NCI-H2171 (cell line): Measurements from ENCODE around the gene OSBPL5.
A peak's percentile ranks its signal among the peaks of the same experiment; 100 is the strongest.
"Not testable (repeated sequence)": the region's sequence is repeated elsewhere in the genome, so short reads cannot be mapped to it uniquely, and the experiment has no call there.

Experiments used
- DNase-seq: peaks from one replicate; lab custom pipeline; 2025; lab: John Stamatoyannopoulos, UW

Gene OSBPL5

DNA sequence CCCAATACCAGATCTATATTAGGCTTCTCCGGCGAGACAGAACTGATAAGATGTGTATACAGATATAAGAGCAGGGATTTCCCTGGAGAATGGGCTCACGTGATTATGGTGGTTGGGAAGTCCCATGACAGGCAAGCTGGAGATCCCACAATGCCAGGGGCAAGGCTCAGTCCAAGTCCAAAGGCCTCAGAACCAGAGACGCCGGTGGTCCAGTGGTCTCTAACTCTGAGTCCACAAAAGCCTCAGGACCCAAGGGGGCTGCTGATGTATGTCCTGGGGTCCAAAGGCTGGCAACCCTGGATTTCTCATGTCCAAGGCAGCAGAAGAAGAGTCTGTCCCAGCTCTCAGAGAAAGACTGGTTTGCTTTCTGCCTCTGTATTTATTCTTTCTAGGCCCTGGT is 15.8 kb upstream of the OSBPL5 start:
- DNase-seq, result no peak

DNA sequence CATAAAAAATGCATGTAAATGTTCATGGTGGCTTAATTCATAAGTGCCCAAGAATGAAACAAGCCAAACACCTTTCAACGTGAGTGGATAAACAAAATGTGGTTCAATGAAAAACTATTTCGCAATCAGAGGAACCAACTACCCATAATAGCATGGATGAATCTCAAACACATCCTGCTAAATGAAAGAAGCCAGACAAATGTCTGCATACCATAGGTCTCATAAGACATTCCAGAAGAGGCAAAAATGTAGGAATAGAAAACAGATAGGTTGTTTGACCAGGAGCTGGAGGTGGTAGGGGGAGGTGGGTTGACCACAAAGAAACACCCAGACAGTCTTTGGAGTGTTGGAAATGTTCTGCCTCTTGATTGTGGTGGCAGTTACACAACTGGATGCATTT is 13.2 kb upstream of the OSBPL5 start:
- no peak for DNase-seq

DNA sequence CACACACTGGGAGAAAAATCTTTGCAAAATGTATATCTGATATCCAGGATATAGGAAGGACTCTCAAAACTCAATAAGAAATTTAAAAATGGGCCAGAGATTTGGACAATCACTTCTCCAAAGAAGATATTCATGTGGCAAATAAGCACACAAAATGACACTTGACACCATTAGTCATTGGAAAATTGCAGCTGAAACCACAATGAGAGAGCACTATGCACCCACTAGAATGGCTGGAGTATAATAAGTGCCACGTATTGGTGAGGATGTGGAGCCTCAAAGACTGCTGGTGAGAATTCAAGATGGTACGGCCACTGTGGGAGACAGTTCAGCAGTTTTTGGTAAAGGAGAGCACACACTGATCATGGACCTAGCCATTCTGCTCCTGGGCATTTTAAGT is 12.8 kb upstream of the OSBPL5 start:
- DNase-seq, result no peak

DNA sequence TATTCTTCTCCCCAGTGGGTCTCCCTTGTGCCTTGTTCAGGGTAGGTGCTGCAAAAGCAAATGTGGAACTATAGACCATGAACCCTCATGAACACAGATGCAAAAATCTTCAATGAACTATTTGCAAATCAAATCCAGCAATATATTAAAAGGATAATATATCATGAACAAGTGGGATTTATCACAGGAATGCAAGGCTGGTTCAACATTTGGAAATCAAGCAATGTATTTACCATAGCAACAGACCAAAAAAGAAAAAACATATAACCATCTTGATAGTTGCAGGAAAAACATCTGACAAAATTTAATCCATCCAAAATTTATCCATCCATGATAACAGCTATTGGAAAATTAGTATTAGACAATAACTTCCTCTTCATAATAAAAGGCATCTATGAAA is 11.4 kb upstream of the OSBPL5 start:
- no peak for DNase-seq

DNA sequence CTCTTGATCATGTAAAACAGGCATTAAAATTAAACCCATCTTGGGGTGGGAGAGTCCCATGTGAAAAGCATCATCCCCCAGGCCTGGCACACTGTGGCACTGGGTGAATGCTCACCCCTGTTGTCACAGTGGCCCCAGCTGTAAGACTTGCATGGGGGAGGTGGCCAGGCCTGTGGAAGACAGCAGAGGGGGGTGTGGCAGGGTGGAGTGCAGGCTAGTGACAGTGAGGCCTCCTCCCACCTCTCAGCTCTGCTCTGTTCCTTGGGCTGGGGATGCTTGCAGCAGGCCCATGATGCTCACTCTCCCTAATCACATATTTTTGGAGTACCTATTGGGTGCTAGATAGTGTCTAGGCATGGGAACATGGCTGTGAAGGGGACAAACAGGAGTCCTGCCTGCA is 10.1 kb upstream of the OSBPL5 start:
- DNase-seq, result no peak

DNA sequence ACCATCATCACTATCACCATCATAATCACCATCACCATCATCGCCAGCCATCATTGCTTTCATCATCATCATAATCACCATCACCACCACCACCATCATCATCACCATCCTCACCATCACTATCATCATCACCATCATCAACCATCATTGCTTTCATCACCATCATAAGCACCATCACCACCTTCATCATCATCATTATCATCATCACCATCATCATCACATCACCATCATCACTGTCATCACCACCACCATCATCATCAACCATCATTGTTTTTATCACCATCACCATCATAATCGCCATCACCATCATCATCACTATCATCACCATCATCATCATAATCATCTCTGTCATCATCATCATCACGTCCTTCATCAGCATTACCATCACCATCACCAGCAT is 9.3 kb upstream of the OSBPL5 start:
- DNase-seq, result no peak

DNA sequence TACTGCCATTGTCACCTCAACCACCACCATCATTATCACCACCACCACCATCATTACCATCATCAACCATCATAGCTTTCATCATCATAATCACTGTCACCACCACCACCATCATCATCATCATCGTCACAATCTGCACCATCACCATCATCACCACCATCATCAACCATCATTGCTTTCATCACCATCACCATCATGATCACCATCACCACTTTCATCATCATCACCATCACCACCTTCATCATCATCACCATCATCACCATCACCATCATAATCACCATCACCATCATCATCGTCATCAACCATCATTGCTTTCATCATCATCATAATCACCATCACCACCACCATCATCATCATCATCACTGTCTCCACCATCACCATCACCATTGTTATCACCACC is 8.7 kb upstream of the OSBPL5 start:
- no peak for DNase-seq

DNA sequence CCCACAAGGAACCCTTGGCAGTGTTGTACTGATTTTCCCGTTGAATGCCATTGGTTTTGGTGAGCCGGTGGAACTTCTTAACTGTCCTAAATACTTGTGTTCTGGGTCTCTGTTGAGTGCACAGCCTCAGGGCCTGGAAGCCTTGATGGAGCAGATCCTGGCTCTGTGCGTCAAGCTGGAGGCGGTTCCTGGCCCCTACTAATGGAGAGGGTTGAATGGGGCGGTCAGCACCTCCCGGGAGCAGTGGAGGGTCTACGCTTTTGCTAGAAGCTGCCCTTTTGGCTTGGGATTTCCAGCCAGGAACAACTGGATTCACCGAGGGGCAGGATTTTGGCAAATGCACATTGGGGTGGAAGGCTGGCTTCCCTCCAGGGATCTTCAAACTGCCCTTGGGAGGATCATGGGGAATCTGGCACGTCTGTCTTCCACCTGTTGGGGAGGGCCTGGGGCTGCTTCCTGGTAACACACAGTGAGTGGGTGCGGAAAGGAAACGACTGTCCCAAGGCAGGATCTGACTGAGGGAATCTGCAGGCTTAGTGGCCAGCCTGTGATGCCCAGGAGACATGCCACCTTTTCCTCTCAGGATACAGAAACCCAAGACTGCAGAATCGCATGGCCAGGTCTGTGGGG is 6.9 kb upstream of the OSBPL5 start:
- no peak for DNase-seq

DNA sequence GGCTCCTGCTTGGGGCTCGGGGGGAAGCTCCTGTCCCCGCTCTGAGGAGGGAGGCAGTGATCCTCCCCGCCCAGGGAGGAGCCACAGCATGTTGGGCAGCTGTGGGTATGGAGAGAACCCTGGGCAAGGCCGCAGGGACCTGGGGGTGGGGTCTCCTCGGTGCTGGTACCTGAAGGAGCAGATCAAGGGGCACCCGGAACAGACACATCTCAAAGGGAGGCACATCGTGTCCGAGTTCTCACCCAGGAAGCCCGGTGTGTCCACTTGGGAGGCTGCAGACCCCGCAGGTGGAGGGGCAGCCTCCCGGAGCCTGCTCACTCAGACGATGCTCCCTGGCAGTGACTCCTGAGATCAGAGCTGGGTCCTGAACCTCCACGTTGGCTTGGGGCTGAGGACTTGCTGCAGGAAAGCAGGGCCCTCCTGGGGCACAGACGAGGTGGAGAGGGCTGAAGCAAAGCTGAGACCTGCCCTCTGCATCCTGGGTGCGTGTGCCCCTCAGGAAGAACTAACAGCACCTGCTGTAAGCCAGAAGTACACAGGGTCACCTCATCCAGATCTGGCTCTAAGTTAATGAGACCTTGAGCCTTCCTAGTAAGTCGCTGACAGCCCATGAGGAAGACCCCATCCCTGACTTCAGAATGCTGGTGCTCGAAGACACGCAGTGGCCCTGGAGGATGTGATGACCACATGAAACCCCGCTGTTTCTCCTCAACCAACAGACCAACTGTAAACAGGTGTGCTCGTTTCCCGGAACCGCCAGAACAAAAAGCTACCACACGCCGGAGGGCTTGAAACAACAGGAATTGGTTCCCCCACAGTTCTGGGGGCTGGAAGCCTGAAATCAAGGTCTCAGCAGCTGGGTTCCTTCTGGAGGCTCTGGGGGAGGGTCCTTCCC is 5.9 kb upstream of the OSBPL5 start:
- no peak for DNase-seq

DNA sequence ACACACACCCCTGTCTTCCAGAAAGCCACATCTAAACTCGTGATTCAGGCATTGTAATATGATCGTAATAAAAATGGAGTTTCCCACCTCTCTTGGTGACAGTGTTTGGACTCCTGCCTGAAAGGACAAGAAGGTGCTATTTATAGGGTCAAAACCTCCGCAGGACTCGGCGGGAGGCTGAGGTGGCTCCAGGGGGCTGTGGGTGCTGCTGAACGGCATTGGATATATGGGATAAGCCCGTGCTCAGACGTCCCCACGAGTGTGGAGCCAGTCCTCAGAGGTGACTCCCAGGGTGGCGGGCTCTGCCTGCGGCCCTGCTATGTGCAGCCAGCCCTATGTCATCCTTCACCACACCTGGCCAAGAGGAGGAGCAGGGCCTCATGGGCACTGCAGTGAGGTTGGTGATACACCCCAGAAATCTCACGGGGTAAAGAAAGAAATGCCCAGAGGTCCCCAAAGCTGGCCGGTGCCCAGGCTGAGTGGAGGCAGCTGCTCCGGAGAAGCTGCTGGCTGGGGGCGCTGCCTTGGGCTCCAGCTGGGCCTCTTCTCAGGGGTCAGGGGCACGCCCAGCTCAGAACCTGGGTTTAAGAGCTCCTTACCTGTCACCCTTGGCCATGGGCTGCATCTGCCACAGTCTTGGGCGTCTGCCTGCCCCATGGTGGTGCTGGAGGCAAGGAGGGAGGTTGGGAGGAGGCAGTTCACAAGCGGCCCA is 5.1 kb upstream of the OSBPL5 start:
- no peak for DNase-seq

DNA sequence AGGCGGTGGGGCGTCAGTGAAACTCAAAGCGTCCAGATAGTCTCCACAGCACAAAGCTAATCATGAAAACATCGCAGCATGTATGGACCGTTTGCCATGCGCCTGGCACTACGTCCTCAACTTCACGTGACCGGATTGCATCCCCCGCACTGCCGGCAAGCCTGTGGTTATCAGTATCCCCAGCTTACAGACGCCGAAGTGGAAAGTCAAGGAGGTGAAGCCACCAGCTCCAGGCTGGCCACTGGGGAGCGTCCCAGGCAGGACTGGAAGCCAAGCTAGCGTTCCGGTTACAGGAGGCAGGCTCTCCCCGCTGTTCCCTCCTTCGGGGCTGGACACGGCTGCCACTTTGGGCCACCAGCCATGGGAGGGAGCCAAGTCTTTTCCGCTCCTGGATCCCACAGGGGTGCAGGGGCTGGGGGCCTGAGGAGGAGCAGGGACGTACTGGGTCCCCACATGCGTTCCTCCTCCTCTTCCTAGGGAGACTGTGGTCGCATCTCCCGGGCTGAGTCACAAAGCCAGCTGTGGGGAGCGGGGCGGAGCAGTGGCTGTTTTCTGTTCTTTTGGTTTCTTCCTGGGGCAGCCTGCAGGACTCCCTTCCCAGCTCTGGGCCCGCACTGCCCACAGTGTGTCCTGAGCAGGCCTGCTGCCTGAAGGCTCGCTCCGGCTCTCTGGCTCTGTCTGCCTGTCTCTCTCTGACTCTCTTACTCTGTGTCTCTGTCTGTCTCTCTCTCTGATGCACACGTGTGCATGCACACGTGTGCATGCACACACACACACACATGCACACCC is 4.3 kb upstream of the OSBPL5 start:
- no peak for DNase-seq

DNA sequence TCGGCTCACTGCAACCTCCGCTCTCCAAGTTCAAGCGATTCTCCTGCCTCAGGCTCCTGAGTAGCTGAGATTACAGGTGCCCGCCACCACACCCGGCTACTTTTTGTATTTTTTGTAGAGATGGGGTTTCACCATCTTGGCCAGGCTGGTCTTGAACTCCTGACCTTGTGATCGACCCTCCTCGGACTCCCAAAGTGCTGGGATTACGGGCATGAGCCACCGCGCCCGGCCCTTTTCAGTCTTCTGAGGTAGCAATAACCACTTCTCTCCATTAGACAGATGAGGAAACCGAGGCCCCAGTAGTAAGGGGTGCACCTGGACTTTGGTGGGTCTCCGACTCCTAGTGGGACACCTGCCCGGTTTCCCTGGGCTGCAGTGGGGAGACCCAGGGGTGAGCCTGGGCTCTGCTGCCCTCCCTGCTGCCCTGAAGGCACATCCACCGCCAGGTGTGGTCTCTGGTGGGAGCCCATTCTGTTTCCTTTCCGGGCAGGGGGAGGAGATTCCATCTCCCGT is 3.7 kb upstream of the OSBPL5 start:
- not testable (repeated sequence) for DNase-seq

DNA sequence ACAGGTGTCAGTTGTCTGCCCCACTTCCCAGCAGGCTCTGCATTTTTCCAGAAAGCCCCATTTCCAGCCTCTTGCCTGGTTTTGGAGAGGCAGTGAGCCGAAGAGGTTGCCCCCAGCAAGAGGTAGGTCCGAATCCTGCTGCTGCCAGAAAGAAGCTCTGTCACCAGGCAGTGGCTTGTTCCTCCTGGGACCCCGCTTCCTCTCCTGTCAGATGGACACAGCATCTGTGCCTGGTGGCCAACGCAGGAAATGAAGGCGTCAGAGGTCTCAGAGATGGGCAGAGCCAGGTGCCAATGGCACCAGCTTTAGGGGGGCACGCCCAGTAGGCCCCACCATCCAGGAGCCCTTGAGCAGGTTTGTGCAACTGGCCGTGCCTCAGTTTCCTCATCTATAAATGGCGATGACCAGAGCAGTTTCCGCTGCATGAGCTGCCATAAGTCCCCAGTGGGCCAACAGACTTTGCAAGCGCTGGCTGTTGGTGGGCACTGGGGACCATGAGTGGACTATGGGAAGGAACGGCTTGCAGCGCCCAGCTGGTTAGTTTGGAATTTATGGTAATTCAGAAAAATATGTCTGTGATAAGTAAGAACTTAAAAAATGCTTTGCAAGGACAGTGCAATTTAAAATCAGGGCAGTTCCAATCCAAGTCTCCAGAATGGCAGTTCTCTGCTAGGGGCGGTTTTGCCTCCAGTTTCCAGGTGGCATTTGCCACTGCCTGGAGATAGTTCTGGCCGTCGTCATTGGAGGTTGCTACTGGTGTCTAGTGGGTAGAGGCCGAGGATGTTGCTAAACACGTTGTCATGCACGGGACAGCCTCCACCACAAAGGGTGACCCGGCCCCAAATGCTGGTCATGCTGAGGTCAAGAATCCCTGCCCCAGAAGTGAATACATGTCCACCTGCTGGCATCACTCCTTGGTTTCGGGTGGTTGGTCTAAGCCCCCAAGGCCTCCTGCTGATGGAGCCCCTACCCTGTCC is 2.3 kb upstream of the OSBPL5 start:
- DNase-seq, result no peak

DNA sequence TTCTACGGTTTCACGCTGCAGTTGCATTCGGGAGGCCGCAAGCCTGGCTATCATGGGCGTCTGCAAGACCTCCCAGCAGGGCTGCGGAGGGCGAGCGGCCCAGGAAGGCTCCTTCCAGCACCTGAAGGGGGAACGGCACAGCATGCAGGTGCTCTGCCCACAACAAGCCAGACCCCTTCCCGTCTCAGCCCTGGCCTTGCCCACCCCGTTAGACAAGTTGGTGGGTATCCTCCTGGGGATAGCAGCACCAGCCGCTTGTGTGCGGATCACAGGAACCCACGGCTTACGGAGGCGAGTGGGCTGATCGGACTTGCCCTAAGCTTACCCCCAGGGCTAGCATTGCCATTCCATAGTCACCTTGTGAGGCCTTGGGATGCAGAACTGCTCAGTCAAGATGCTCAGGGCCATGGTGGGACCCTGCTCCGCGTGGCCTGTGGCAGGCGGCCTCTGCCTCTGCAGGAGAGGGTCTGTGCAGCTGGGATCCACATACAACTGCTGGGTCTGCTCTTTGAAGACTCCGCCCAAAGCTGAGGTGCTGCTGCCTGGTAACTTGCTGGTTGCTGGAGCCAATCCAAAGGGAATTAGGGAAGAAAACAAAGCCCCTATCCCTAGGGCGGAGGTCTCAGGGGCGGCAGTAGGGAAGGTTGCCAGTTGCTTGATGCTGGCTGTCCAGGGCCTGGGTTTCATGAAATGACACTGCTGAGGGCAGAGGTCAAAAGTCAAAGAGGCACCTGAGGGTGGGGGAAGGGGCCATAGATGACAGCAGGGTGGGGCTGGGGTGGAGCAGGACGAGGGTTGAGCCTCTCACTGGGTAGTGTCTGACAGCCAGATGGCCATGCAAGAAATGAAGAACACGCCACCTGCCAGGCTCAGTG is 1.4 kb upstream of the OSBPL5 start:
- DNase-seq, result peak; percentile 63

DNA sequence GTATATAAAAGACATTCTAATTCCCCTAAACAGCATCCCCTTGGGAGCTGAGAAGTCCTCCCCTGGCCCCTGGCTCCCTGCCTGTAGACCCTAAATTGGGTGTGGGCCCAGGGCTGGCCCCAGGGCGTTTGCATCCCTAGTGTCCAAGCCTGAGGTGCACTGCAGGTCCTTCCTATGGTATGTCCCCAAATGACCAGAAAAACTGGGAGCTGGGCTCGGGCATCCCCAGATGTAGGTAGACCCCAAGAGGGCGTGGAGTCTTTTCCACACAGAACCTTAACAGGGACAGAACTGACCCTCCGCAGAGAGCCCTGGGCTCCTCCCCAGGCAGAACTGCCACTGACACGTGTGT is 782 bp upstream of the OSBPL5 start:
- DNase-seq, result no peak

DNA sequence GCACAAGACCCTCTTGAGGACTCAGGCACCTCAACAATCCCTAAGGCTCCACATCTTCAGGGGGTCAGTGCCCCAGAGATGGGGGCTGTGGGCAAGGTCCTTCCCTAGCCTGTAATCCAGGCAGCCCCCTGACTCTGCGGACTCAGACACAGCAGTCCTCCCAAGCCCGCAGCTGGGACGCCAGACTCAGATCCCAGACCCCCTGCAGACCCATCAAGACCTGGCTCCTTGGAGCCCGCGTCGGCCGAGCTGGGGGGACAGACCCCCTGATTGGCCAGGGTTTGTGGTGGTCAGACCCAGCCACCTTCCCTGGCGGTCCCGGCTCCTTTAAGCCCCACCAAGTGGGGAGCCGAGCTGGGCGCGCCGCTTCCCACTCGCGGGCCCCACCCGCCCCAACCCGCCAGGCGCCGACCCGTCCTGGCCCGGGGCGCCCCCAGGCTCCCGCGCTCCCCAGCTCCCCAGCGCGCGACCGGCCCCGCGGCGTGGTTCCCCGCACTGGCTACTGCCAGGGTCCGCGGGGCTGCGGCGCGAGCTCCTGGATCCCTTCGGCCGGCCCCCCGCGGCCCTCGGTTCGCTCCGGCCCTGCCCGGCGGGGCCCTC is 458 bp downstream of the OSBPL5 start:
- DNase-seq, result no peak

DNA sequence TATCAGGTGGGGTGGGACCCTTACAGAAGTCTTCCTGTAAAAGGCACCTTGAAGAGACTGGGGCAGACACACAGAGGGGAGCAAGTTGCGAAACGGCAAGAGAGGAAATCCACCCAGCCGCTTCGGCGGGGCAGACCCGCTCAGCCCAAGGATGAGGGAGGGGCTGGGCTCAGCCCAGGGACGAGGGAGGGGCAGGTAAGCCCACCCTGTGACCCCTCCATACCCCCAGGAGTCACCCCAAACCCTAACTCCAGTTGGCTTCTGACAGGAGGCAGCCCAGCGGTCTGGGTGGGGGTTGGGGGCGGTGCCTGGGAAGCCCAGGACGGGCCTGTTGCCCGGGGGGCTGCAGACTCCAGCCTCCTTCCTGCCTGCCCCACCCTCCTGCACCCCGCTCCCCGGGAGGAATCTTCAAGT is 965 bp downstream of the OSBPL5 start:
- no peak for DNase-seq

DNA sequence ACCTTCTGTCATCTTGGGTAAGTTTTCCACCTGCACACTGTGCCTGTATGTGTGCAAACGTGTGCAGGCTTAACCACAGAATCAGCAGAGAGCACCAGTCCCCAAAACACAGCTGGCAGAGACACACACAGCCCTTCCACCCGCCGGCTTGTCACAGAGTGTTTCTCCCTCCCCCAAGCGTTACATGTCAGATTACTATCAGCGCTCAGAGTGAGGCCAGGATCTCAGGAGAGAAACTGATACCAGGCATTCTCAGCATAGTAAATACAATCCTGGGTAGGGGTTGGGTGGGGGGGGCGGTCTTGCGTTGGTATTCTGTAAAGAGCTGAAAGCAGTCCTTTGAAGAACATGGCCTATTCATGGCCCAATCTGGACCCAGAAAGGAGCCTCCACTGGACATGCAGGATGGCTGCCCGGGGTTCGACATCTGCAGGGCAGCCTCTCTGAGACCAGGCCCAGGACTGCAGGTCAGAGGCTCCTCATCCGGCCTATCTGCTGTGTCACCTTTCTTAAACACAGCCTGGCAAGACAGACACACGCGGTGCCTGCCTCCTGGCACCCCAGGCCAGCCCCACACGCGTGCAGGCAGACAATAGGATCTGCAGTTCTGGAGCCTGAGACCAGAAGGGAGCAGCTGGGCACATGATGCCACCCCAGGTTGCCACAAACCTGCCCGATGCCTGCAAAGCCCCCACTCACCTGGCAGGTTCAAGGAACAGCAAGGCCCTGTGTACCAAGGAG is 1.7 kb downstream of the OSBPL5 start:
- no peak for DNase-seq
